WTC11 (cell line): Measurements from ENCODE around the gene ZFAND3. TPM values are rescaled to one million over a fixed set of nuclear protein-coding genes. Genes with fewer than 3 reads are reported as not detected.

Source experiments
- ATAC-seq: fragments of 200-7000 bp; cut with Tn5 transposase; 2 replicates; pipeline ENCODE4 v1.10.0; 2021; ENCODE audit warnings: mild to moderate bottlenecking, moderate library complexity
- CTCF ChIA-PET: fragments of 300-600 bp; sonication (Branson Sonifier 250); formaldehyde crosslinking; loops from one replicate; lab custom pipeline; 2021; ENCODE audit warnings: antibody characterized with exemption; lab: Charles Lee
- POLR2A ChIA-PET: fragments of 350-600 bp; sonication (Branson Sonifier 250); formaldehyde crosslinking; loops from one replicate; lab custom pipeline; 2021; ENCODE audit warnings: antibody characterized with exemption; lab: Charles Lee
- DNase-seq: peaks from one replicate; pipeline ENCODE4 v3.0.0; 2021; ENCODE audit warnings: low spot score
- H3K27ac Mint-ChIP-seq: 2 replicates; pipeline ENCODE4 v1.8.0; 2021; ENCODE audit warnings: mixed read lengths
- H3K27me3 Mint-ChIP-seq: 2 replicates; pipeline ENCODE4 v1.8.0; 2021; ENCODE audit warnings: low read depth, mild to moderate bottlenecking, moderate library complexity, mixed read lengths
- H3K36me3 Mint-ChIP-seq: 2 replicates; pipeline ENCODE4 v1.8.0; 2021; ENCODE audit warnings: mixed read lengths
- H3K4me1 Mint-ChIP-seq: 2 replicates; pipeline ENCODE4 v1.8.0; 2022; ENCODE audit warnings: mixed read lengths
- H3K4me3 Mint-ChIP-seq: 2 replicates; pipeline ENCODE4 v1.8.0; 2021; ENCODE audit warnings: mild to moderate bottlenecking, moderate library complexity, mixed read lengths
- H3K9me3 Mint-ChIP-seq: 2 replicates; pipeline ENCODE4 v1.8.0; 2021; ENCODE audit warnings: mixed read lengths
- ARID4B ChIP-seq: sonication (generic); formaldehyde crosslinking; IDR thresholded peaks from 2 replicates; pipeline ENCODE4 v1.8.0; 2023; ENCODE audit warnings: missing genetic modification reagents, mild to moderate bottlenecking, borderline replicate concordance
- ATF1 ChIP-seq: sonication (generic); formaldehyde crosslinking; IDR thresholded peaks from 2 replicates; pipeline ENCODE4 v1.8.1; 2023; ENCODE audit warnings: mild to moderate bottlenecking, moderate library complexity, missing genetic modification reagents
- ATF3 ChIP-seq: sonication (generic); formaldehyde crosslinking; conservative IDR thresholded peaks from 2 replicates; pipeline ENCODE4 v1.8.1; 2022; ENCODE audit warnings: mild to moderate bottlenecking, missing genetic modification reagents
- ATF6 ChIP-seq: sonication (generic); formaldehyde crosslinking; IDR thresholded peaks from 2 replicates; pipeline ENCODE4 v1.8.1; 2023; ENCODE audit warnings: mild to moderate bottlenecking, missing genetic modification reagents
- CREB1 ChIP-seq: sonication (generic); formaldehyde crosslinking; IDR thresholded peaks from 2 replicates; pipeline ENCODE4 v1.8.0; 2023; ENCODE audit warnings: mild to moderate bottlenecking, missing genetic modification reagents
- EMX1 ChIP-seq: fragments of 250-450 bp; sonication (Bioruptor Pico); IDR thresholded peaks from 2 replicates; pipeline ENCODE4 v1.8.0; 2021; ENCODE audit warnings: mild to moderate bottlenecking
- GABPB1 ChIP-seq: sonication (generic); formaldehyde crosslinking; IDR thresholded peaks from 2 replicates; pipeline ENCODE4 v1.8.1; 2023; ENCODE audit warnings: mild to moderate bottlenecking, missing genetic modification reagents
- IRF1 ChIP-seq: sonication (generic); formaldehyde crosslinking; IDR thresholded peaks from 2 replicates; pipeline ENCODE4 v1.8.0; 2023; ENCODE audit warnings: missing genetic modification reagents
- MLX ChIP-seq: sonication (generic); formaldehyde crosslinking; IDR thresholded peaks from 2 replicates; pipeline ENCODE4 v1.8.1; 2023; ENCODE audit warnings: mild to moderate bottlenecking, missing genetic modification reagents, moderate library complexity
- NFE2L1 ChIP-seq: sonication (generic); formaldehyde crosslinking; IDR thresholded peaks from 2 replicates; pipeline ENCODE4 v1.8.1; 2023; ENCODE audit warnings: missing genetic modification reagents
- NR1H2 ChIP-seq: sonication (generic); formaldehyde crosslinking; IDR thresholded peaks from 2 replicates; pipeline ENCODE4 v1.9.0; 2021; ENCODE audit warnings: mild to moderate bottlenecking, moderate library complexity, missing genetic modification reagents
- NR2C2 ChIP-seq: sonication (generic); formaldehyde crosslinking; IDR thresholded peaks from 2 replicates; pipeline ENCODE4 v1.8.0; 2022; ENCODE audit warnings: mild to moderate bottlenecking, missing genetic modification reagents
- PREB ChIP-seq: sonication (generic); formaldehyde crosslinking; IDR thresholded peaks from 2 replicates; pipeline ENCODE4 v1.8.1; 2022; ENCODE audit warnings: mild to moderate bottlenecking, missing genetic modification reagents, moderate library complexity, borderline replicate concordance
- SMAD3 ChIP-seq: sonication (generic); formaldehyde crosslinking; IDR thresholded peaks from 2 replicates; pipeline ENCODE4 v1.8.0; 2022; ENCODE audit warnings: missing genetic modification reagents, mild to moderate bottlenecking, borderline replicate concordance
- SMAD4 ChIP-seq: sonication (generic); formaldehyde crosslinking; IDR thresholded peaks from 2 replicates; pipeline ENCODE4 v1.8.0; 2022; ENCODE audit warnings: mild to moderate bottlenecking, missing genetic modification reagents
- TEAD1 ChIP-seq: sonication (generic); formaldehyde crosslinking; IDR thresholded peaks from 2 replicates; pipeline ENCODE4 v1.8.0; 2022; ENCODE audit warnings: mild to moderate bottlenecking, missing genetic modification reagents
- USF1 ChIP-seq: sonication (generic); formaldehyde crosslinking; IDR thresholded peaks from 2 replicates; pipeline ENCODE4 v1.8.0; 2022; ENCODE audit warnings: mild to moderate bottlenecking, missing genetic modification reagents
- USF2 ChIP-seq: sonication (generic); formaldehyde crosslinking; IDR thresholded peaks from 2 replicates; pipeline ENCODE4 v1.8.1; 2023; ENCODE audit warnings: mild to moderate bottlenecking, missing genetic modification reagents, moderate library complexity
- ZNF138 ChIP-seq: sonication (generic); formaldehyde crosslinking; conservative IDR thresholded peaks from 2 replicates; pipeline ENCODE4 v1.8.1; 2022; ENCODE audit warnings: mild to moderate bottlenecking, moderate library complexity, missing genetic modification reagents
- ZNF396 ChIP-seq: fragments of 250-450 bp; sonication (Bioruptor Pico); IDR thresholded peaks from 2 replicates; pipeline ENCODE4 v1.8.0; 2021; ENCODE audit warnings: mild to moderate bottlenecking, moderate library complexity, borderline replicate concordance
- total RNA-seq: library from RNA; stranded (reverse); gene quantifications from 3 replicates; pipeline ENCODE4 v1.2.3, GENCODE V29; 2021

ZFAND3 gene
- total RNA-seq, 1 experiment from 2014 or later = 50.3 TPM

- no peak for TF ChIP-seq TEAD1 (CRISPR knock-in tag)
- no peak for TF ChIP-seq IRF1
- no peak for TF ChIP-seq ATF6
- no peak for TF ChIP-seq NFE2L1
- TF ChIP-seq SMAD3 = no peak
- TF ChIP-seq ZNF396 = no peak
- no peak for TF ChIP-seq USF2 (CRISPR knock-in tag)
- no peak for TF ChIP-seq ZNF138 (CRISPR knock-in tag)
- TF ChIP-seq NR2C2 (CRISPR knock-in tag) = no peak
- TF ChIP-seq MLX = no peak
- no peak for TF ChIP-seq GABPB1
- TF ChIP-seq NR1H2 (CRISPR knock-in tag) = no peak
- TF ChIP-seq EMX1 (CRISPR knock-in tag) = no peak
- TF ChIP-seq ATF1 (CRISPR knock-in tag) = no peak
- TF ChIP-seq ATF3 (CRISPR knock-in tag) = no peak
- POLR2A ChIA-PET = no interaction called here
- Mint-ChIP-seq H3K27ac (no peak overlapping the region), H3K9me3 (no peaks in the 10 kb centered on the region), H3K27me3 (no peaks in the 10 kb centered on the region), H3K4me3 (no peak overlapping the region), H3K4me1 (peaks cover 41% of the 10 kb centered on the region), H3K36me3 (no peaks in the 10 kb centered on the region)
- CTCF ChIA-PET = interaction anchor here (0.6 kb wide), 1 partner anchor 402 kb away, joined by 3 read pairs; no protein-coding TSS in a partner anchor
- no peak for ATAC-seq
- DNase-seq = no peak
Observed at GRCh38 chr6:38174315-38174714, 354.8 kb downstream of the ZFAND3 start.

- TF ChIP-seq PREB = no peak
- TF ChIP-seq USF1 (CRISPR knock-in tag) = no peak
- TF ChIP-seq ZNF138 (CRISPR knock-in tag) = no peak
- no peak for TF ChIP-seq ZNF396
- no peak for TF ChIP-seq SMAD3
- no peak for TF ChIP-seq MLX
- TF ChIP-seq SMAD4 (CRISPR knock-in tag) = no peak
- TF ChIP-seq ARID4B (CRISPR knock-in tag) = no peak
- TF ChIP-seq CREB1 (CRISPR knock-in tag) = no peak
- Mint-ChIP-seq H3K36me3 (no peaks in the 10 kb centered on the region), H3K9me3 (no peaks in the 10 kb centered on the region), H3K27me3 (no peaks in the 10 kb centered on the region), H3K4me3 (no peak overlapping the region), H3K4me1 (peaks cover 36% of the 10 kb centered on the region), H3K27ac (peak overlapping the region; percentile 21; the same call in 1 of the 2 replicates)
- CTCF ChIA-PET = interaction anchor here (0.6 to 1.1 kb wide), 3 partner anchors 22 to 403 kb away, joined by 3 read pairs; no protein-coding TSS in a partner anchor
- POLR2A ChIA-PET = no interaction called here
- ATAC-seq = no peak
- DNase-seq = no peak
Observed at GRCh38 chr6:38174806-38175495, 355.4 kb downstream of the ZFAND3 start.
